GM19328 (cell line): ENCODE measurements around the gene SHF.
"Not testable (repeated sequence)": the region's sequence is repeated elsewhere in the genome, so short reads cannot be mapped to it uniquely, and the experiment has no call there.

Experiments
- ATAC-seq: cut with Tn5 transposase; IDR thresholded peaks from one replicate; pipeline ENCODE4 v1.9.1; 2021; ENCODE audit warnings: mild to moderate bottlenecking, moderate library complexity; ENCODE audit not compliant: unreplicated experiment

SHF gene

DNA sequence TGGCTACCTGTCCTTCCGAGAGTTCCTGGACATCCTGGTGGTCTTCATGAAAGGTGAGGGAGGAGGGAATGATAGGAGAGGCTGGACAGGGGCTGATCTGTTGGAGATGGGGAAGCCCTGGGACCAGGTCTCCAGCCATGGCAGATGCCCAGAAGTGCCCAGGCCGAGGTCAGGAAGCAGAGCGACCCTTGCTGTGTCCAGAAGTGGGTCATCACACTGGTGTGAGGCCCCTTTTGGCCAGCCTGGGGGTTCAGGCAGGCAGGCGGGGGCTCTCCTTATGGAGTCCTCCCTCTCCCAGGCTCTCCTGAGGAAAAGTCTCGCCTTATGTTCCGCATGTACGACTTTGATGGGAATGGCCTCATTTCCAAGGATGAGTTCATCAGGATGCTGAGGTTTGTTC, 40.2 kb downstream of the SHF start:
- no peak for ATAC-seq

DNA sequence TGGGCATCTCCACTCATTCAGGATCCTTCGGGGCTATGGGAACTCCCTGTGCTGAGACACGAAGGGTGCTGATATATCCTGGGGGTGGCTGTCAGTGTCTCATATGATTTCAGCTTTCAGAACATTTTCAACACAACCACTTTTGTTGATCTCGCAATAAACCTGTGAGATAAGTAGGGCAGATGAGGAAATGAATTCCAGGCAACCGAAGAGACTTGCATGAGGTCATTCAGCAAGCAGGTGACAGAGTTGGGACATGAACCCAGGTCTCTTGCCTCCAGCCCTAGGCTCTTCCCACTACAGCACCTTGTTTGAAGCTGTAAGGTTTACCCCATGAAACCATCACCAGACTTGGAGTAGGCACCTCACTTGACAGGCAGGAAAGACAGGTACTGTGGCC, 41.4 kb downstream of the SHF start:
- no peak for ATAC-seq

DNA sequence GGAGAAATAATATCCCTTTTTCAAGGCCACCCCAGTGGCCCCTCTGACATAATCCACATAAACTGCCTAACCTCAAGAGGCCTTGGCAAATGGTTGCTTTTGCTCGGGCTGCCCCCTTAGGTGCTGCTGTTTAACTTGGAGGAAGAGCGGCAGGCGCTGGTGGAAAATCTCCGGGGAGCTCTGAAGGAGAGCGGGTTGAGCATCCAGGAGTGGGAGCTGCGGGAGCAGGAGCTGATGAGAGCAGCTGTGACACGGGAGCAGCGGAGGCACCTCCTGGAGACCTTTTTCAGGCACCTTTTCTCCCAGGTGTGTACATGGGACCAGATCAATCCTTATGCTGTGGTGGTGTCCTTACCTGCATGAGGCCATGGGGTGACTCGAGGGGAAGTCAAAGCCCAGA, 43.0 kb downstream of the SHF start:
- no peak for ATAC-seq

DNA sequence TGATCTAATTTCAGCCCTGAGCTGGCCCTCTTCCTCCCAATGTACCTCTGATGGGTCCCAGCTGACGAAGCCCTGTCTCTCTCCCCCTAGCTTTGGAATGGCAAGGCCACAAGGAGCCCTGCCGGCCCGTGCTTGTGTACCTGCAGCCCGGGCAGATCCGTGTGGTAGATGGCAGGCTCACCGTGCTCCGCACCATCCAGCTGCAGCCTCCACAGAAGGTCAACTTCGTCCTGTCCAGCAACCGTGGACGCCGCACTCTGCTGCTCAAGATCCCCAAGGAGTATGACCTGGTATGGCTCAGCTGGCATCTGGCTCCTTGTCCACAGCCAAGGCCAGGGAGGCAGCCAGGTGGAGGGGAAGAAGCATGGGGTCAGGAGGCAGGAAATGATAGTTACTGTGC, 43.8 kb downstream of the SHF start:
- ATAC-seq: no peak

DNA sequence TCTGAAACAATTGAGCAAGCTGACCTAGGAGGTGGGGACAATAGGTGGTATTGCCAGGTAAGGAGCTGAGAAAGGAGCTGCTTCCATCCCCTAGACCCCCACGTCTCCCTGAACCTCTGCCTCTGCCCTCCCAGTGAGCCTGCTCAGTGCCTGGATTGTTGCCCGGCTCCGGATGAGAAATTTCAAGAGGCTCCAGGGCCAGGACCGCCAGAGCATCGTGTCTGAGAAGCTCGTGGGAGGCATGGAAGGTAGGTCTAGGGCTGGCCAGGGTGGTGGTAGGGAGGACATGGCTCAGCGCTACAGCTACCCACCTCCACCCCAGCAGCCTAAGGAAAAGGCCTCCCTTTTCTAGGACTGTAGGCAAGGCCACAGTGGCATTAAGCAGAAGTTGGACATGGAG, 44.7 kb downstream of the SHF start:
- no peak for ATAC-seq

DNA sequence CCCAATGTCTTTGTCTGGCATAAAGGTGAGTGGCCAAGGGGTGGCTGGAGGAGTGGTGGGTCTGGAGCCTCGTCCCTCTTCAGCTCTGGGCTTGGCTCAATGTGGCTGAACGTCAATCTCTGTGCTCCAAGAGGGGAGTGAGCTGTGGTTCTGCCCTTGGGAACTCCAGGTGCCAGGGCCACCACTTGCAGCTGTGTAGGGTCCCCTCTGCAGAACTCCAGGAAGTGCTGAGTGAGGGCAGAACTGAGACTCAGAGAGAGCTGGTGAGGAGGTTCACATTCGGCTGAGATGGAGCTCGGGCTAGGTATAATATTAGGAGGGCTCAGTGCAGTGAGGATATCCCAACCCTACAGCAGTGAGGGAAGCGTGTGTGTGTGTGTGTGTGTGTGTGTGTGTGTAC, 46.4 kb downstream of the SHF start:
- ATAC-seq: no peak

DNA sequence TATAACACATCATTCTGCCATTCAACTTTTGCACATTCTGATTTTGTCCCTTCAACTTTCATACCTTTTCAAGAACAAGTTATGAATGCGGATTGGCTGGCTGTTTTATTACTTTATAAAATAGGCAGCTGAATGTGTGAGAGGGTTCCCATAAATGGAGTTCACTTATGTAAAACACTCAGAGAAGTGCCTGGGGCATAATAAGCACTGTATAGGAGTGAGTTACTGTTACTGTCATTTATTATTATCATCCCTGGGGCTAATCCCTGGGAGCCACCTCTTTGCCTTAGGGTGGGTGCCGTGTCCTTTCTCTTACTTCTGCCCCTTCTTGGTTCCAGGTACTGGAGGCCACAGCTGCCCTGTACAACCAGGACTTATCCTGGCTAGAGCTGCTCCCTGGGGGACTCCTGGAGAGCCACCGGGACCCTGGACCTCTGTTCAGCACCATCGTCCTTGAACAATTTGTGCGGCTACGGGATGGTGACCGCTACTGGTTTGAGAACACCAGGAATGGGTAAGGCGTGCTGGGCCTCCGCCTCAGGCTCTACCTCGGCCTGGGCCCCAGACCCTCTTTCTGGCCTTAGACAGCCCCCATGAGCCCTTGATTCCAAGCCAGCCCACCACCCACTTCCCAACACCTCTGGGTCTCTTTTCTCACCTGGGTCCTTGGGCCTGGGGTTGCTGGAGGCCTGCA, 47.1 kb downstream of the SHF start:
- ATAC-seq: no peak

DNA sequence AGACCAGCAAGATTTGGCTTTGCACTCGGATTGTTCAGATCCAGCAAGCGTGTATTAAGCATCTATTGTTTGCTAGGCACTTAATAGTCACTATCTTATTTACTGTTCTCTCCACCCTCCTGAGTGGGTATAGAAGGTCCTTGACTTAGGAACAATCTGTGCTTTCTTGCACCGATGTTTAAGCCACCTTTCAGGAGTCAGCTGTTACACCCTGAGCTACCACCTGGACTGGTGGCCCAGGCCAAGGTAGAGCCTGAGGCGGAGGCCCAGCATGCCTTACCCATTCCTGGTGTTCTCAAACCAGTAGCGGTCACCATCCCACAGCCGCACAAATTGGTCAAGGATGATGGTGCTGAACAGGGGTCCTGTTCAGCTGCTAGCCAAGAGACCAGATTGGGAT, 48.0 kb downstream of the SHF start:
- no peak for ATAC-seq

DNA sequence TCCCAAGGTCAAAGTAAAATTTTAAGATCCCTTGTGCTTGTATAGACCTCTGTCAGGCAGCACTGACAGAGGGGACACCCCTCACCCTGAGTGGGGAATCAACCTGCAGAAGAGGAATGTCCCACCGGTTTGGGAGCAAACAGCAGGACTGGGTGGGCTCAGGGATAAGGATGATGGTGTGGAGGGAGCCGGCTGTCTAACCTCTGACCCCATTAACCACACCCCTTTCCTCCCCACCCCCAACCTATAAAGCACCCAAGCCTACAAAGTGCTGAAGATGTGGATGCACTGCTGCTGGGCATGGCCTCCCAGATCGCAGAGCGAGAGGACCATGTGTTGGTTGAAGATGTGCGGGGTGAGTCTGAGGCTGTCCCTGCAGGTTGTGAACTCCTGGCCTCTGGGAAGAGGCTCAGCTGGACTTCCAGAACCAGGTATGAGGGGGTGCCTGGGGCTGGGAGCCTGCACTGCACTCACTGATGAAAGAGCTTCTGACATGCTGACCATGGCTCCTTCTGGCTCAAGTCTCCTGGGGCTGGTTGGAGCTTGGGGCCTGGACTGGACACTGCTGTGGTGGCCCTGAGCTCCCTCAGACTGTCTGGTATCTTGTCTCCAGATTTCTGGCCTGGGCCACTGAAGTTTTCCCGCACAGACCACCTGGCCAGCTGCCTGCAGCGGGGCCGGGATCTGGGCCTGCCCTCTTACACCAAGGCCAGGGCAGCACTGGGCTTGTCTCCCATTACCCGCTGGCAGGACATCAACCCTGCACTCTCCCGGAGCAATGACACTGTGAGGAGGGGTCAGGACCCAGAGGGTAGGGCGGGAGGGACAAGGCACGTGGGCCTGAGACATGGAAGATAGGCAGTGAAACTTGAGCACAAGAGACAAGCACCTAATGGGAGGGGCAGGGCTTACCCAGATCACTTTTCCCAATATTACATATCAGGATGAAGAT, 48.7 kb downstream of the SHF start:
- ATAC-seq: no peak

DNA sequence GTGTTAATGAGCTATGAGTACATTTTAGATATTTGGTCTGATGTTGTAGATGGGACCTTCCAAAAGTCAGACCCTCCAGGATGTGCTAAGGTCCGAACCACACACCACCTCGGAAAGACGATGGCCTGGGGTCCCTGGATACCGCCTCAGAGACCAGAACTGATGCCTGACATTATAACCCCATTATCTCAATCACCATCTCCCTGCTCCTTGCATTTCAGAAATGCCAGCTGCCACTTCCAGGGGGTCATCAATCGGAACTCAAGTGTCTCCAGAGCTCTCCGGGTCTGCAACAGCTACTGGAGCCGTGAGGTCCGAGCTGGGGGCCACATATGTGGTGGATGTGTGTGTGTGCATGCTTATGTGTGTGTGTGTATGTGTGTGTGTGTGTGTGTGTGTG, 50.1 kb downstream of the SHF start:
- no peak for ATAC-seq

DNA sequence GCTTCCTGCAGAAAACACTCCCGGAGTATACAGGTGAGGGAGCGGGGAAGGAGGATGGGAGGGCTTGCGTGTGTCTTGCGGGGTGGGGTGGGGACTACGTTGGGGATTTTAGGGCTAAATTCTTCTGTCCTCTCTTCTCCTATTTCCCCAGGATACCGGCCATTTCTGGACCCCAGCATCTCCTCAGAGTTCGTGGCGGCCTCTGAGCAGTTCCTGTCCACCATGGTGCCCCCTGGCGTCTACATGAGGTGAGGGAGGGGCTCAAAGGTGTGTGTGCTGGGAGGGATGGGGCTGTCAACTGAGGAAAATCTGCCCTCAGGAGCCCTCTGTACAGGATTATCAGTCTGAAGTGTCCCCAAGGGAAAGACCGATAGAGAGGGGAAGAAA, 51.4 kb downstream of the SHF start:
- ATAC-seq: no peak

DNA sequence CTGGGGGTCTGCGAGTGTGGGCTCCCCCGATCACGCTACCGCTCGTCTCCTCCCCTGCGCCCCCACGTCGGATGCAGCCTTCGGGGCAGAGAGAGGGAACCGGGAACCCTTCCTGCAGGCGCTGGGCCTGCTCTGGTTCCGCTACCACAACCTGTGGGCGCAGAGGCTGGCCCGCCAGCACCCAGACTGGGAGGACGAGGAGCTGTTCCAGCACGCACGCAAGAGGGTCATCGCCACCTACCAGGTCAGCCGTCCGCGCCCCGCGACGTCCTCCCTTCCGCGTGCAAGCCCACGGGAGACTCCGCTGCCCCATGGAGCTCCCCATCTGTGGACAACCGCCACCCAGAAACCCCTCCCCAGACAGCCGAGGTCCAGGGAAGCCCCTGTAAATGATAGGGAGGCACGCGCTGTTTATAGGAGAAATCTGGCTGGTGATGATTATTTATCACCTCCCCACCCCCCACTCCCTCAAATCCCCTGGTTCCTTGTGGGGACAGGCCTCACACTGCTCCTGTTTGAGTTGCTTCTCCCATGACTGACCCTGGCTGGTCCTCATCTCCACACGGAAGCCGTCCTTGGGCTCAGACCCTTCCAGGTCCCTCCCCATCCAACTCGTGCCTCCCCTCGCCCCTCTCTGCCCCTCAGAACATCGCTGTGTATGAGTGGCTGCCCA, 51.9 kb downstream of the SHF start:
- ATAC-seq: not testable (repeated sequence)

DNA sequence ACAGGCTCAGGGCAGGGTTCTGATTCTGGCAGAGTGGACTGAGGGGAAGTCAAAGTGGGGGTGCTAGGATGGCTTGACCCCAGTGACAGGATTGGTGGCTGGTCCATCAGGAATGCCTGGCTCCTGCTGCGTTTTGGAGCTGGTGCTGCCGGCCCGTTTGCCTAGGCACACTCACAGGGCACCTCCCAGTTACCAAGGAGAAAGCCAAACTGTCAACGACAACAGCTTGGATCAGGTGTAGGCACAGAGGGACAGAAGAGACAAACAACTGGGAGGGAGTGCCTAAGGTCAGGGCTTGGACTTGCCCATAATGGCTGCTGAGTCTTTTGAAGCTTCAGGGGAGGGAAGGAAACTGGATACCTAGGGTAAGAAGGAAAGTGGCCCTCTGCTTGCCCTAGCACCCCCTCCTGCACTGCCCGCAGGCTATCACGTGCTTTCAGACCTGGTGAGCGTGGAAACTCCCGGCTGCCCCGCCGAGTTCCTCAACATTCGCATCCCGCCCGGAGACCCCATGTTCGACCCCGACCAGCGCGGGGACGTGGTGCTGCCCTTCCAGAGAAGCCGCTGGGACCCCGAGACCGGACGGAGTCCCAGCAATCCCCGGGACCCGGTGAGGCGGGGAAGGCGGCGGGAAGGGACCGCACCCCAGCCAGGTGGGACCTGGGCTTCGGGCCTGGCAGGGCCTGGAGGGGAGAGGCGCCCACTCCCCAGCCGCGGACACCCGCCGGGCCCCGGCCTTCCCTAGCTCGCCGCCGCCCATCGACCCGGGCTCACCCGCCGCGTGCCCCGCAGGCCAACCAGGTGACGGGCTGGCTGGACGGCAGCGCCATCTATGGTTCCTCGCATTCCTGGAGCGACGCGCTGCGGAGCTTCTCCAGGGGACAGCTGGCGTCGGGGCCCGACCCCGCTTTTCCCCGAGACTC, 52.8 kb downstream of the SHF start:
- no peak for ATAC-seq

DNA sequence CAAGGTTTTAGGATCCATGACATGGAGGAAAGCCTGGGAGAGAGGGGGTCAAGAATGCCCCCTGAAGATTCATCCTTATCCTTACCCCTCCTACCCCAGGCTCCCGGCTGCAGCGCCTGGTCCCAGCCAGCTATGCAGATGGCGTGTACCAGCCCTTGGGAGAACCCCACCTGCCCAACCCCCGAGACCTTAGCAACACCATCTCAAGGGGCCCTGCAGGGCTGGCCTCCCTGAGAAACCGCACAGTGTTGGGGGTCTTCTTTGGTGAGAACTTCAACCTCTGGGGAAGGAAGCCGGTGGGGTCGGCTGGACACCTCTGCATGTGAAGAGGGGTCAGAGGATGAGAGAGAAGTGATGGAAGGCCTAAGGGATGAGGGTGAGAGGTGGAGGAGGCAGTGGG, 53.7 kb downstream of the SHF start:
- ATAC-seq: no peak

DNA sequence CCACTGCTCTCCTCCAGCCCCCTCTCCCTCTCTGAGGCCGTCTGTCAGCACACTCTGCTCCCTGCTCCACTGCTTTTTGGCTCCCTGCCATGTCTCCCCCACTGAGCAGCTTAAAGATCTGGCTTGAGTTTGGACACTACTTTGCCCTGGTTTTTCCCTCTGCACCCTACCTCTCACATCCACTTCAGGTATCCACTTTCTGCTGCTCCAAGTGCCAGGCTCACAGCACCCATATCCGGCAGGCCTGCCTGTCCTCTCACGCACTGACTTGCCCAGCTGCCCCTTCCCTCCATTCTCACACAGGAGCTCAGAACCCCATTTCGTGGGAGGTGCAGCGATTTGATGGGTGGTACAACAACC, 54.2 kb downstream of the SHF start:
- no peak for ATAC-seq

DNA sequence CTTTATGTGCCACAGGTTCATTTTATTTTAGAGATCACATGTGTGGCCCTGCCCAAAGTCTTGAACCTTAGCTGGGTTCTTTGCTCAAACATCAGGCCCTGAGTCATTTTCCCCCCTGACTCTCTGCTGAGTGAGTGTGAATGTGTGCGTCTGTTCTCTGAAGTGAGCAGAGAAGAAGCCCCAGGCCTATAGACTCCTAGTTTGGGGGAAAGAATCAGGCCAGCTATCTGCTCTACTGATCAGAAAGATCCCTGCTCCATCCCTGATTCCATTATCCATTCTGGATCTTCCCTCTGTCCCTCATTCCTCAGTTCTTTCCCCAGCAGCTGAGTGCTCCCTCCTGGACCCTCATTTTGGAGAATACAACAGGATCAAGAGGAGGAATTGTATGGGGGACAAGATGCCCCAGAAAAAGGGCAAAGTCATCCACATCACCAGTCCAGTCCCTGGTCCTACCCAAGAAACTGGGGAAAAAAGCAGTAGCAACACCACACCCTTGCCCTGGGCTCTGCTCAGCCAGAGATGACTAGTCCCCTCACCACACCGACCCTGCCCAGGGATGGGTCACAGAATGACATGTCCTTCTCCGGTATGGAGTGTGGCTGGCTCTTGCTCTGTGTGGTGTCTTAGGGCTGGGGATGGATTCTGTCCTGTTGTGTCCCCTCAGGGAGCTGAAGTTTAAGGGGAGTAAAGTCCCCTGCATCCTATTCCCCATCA, 54.8 kb downstream of the SHF start:
- ATAC-seq: no peak

DNA sequence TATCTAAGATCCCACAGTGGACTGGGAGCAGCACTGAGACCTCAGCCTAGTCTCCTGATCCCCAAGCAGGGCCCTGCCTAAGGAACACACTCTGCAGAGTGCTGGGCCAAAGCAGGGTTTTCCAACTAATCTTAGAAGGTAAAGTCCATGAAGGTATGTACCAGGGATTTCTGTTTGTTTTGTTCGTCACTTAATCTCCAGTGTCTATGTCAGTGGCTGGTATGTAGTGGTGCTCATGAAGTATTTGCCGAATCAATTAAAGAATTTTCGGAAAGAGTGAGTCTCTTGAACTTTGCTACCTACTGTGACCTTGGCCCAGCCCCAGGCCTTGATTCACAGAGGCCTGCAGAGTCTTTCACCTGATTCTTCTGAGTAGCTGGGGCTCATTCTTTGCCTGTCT, 56.3 kb downstream of the SHF start:
- no peak for ATAC-seq

DNA sequence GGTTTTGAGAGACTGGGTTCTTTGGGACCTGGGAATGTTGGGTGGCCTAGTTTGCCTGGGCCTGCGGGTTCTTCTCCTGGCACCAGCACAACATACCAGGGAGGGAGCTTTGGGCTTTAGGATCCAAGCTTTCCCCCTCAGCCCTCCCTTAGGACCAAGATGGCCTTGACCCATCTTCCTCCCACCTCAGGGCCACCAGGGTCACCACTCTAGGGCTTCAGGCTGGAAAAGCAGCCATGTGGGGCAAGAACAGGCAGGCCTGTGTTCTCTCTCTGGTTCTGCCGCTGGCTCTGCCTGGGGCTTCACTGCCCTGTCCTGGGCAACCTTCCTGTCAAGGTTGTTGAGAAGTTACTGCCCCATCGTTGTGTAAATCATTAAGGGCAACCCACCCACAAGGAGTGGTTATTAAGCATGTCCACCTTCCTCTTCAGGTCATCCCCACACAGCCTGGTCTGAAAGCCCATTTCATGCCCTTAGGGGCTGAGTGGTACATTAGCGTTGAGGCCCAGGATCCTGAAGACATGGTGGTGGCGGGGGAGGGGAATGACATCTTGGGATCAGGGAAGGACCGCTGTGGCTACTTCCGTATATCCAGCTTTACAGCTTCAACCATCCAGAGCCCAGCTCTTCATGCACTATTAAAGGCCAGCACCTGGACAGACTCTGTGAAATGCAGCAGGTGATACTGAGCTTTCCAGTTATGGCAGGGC, 57.3 kb downstream of the SHF start:
- ATAC-seq: no peak

DNA sequence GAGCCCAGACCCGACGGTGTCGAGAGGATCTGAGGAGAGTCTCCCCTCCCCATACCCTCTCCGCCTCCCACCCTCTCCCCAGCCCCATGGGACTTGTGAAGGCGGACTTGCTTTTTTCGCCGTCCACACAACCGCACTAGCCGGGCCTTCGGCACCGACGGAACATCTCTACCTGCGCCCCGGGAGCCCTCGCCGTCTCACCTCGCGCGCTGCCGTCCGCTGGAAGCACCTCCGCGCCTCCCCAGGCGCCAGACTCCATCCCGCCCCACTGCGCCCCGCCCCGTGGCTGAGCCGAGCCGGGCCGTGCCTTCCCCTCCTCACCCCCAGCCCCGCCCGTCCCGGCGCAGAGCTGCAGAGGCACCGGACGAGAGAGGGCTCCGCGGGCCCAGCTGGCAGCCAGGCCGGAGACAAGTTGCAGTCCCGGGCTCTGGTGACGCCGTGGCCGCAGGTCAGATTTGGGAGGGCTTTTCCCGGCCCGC, 58.1 kb downstream of the SHF start, which contains the start of the genes DUOX1 and DUOXA1:
Gene DUOX1, plus strand, starts transcription at position 344 of the 479 bp plus-strand sequence. CDS start 1,973 bp downstream, outside the sequence.
Gene DUOXA1, minus strand, starts transcription at position 229 of the 479 bp plus-strand sequence. CDS start 6,865 bp downstream, outside the sequence.
- no peak for ATAC-seq
